Measurements from ENCODE around the gene CLCF1.

The CLCF1 gene

DNA sequence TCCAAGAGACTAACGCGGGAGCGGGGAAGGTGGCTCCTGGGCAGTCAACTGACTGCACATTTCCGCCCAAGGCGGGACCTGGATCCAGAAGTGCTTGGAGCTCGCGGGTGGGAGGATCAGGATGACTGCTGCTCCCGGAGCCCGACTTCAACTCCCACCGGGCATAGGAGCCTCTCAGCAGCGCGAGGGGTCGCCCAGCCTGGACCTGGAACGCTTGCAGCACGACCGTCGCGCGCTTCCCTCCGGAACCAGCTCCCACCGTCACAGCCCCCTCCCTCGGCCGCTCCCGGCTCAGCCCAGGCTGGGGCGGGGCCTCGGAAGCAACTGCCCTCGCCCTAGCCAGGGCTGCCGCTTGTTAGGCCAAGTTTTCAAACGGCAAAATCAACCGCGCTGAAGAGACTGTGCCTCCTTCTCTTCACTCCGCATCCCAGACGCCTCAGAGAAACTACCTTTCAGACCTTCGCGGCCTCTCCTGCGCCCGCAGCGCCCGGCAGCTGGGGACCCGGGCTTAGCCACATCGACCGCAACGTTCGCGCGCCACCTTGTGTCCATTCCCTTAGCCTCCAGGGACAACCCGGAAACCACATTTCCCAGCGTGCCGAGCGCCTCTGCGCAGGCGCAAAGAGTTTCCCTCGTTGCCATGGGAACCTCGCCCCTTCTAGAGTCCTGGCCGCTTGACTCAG lies 56.1 kb downstream of the CLCF1 start:
- Histone ChIP-seq H3K27me3 (no peaks in the 10 kb centered on the region), H3K9me3 (no peaks in the 10 kb centered on the region), H3K36me3 (peaks cover 0 to 7% (median 0%) of the 10 kb centered on the region in 3 donors), H3K4me1 (peaks cover 0 to 19% (median 10%) of the 10 kb centered on the region in 4 donors), H3K27ac (peak overlapping the region; percentile 91 to 94), H3K4me3 (peak overlapping the region; percentile 64 to 78)
- intact Hi-C loops (cut with DNase I; ENCODE audit: low total_unique reads): loop anchor here (1.0 kb wide), 2 partner anchors 28 to 51 kb away; partner anchors contain the start of genes ANKRD13D and GRK2
- TF ChIP-seq, protein P1, sequence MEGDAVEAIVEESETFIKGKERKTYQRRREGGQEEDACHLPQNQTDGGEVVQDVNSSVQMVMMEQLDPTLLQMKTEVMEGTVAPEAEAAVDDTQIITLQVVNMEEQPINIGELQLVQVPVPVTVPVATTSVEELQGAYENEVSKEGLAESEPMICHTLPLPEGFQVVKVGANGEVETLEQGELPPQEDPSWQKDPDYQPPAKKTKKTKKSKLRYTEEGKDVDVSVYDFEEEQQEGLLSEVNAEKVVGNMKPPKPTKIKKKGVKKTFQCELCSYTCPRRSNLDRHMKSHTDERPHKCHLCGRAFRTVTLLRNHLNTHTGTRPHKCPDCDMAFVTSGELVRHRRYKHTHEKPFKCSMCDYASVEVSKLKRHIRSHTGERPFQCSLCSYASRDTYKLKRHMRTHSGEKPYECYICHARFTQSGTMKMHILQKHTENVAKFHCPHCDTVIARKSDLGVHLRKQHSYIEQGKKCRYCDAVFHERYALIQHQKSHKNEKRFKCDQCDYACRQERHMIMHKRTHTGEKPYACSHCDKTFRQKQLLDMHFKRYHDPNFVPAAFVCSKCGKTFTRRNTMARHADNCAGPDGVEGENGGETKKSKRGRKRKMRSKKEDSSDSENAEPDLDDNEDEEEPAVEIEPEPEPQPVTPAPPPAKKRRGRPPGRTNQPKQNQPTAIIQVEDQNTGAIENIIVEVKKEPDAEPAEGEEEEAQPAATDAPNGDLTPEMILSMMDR (IDR thresholded peaks at IDR 0.05): peak; percentile 91 to 99
- DNase-seq: peak; percentile 94 to 97

DNA sequence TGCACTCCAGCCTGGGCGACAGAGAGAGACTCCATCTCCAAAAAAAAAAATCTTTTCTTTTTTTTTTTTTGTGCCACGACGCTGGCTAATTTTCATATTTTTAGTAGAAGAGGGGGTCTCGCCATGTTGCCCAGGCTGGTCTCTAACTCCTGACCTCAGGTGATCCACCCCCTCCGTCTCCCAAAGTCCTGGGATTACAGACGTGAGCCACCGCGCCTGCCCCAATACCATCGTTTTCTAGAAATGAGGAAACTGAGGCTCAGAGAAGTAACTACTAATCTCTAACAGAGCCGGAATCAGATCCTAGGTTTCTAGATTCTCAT lies 56.6 kb downstream of the CLCF1 start:
- Histone ChIP-seq H3K27me3 (no peaks in the 10 kb centered on the region), H3K36me3 (peaks cover 0 to 5% (median 0%) of the 10 kb centered on the region in 3 donors), H3K4me3 (peak overlapping the region; percentile 64 to 78), H3K4me1 (peaks cover 0 to 21% (median 10%) of the 10 kb centered on the region in 4 donors), H3K27ac (peak overlapping the region; percentile 91 to 94), H3K9me3 (no peaks in the 10 kb centered on the region)
- no peak for DNase-seq
- TF ChIP-seq, protein P1 (IDR thresholded peaks at IDR 0.05): no peak
- intact Hi-C loops (cut with DNase I; ENCODE audit: low total_unique reads): loop anchor here (1.0 kb wide), 2 partner anchors 28 to 51 kb away; partner anchors contain the start of genes ANKRD13D and GRK2

DNA sequence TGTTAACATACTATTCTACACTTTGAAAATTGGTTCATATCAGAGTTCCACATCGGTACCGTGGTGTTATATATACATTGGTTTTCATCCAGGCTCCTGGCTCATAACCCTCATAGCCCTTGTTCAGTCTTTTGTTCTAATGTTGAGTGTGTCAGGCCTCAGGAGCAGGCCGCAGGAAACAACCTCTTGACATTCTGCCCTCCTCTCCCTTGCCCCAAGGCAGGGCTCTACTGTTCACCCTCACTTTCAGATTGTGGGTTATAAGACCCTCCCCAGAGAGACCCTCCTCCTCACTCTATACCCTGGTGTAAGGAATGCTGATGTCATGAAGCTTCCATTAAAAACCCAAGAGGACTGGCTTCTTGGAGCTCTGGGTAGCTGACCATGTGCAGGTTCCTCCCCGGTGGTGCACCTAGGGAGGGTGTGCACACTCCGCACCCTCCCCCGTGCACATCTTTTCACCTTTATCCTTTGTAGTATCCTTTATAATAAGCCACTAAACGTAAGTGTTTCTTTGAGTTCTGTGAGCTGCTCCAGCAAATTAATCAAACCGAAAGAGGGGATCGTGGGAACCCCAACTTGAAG lies 58.0 kb downstream of the CLCF1 start:
- no peaks in the 10 kb centered on the region for H3K27me3 ChIP-seq
- peaks cover 0 to 17% (median 2%) of the 10 kb centered on the region in 3 donors for H3K36me3 ChIP-seq
- peaks cover 0 to 29% (median 10%) of the 10 kb centered on the region in 4 donors for H3K4me1 ChIP-seq
- H3K9me3 ChIP-seq: no peaks in the 10 kb centered on the region
- DNase-seq: no peak
- H3K4me3 ChIP-seq: no peak overlapping the region
- no peak overlapping the region for H3K27ac ChIP-seq
- intact Hi-C loops (cut with DNase I; ENCODE audit: low total_unique reads): no loop called here
- TF ChIP-seq, protein P1 (IDR thresholded peaks at IDR 0.05): no peak

DNA sequence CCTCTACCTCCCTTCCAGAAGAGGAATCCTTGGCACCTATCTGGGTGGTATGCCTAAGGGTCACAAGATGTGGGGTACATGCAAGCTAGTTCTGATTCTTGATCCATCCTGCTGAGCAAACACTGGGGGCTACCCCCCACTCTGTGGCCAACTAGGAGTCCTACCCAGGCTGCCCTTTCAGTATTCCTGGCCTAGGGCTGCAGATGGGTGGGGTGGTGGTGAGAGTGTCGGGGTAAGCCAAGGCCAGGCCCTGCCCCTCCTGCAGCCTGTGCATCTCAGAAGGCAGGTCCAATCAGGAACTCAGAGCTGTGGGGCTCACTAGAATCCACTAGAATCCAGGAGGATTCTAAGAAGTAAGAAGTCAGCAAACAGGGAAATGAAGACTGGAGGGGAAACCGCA lies 59.2 kb downstream of the CLCF1 start:
- no peak for DNase-seq
- TF ChIP-seq, protein P1 (IDR thresholded peaks at IDR 0.05): no peak

More for the DNA sequence above, 59.2 kb downstream of the CLCF1 start:
- peaks cover 7 to 29% (median 13%) of the 10 kb centered on the region in 3 donors for H3K36me3 ChIP-seq
- no peak overlapping the region for H3K27ac ChIP-seq
- intact Hi-C loops (cut with DNase I; ENCODE audit: low total_unique reads): no loop called here
- no peak overlapping the region for H3K4me3 ChIP-seq
- no peaks in the 10 kb centered on the region for H3K9me3 ChIP-seq
- peaks cover 0 to 29% (median 10%) of the 10 kb centered on the region in 4 donors for H3K4me1 ChIP-seq
- H3K27me3 ChIP-seq: no peaks in the 10 kb centered on the region
